G401.6 (cell line): ENCODE measurements around the gene ANKDD1A.

ENCODE experiments used
- FAIRE-seq: peaks from 2 replicates; lab custom pipeline; 2012; peaks lifted over from hg19 to GRCh38; lab: Jason Lieb, UNC

Gene ANKDD1A

DNA sequence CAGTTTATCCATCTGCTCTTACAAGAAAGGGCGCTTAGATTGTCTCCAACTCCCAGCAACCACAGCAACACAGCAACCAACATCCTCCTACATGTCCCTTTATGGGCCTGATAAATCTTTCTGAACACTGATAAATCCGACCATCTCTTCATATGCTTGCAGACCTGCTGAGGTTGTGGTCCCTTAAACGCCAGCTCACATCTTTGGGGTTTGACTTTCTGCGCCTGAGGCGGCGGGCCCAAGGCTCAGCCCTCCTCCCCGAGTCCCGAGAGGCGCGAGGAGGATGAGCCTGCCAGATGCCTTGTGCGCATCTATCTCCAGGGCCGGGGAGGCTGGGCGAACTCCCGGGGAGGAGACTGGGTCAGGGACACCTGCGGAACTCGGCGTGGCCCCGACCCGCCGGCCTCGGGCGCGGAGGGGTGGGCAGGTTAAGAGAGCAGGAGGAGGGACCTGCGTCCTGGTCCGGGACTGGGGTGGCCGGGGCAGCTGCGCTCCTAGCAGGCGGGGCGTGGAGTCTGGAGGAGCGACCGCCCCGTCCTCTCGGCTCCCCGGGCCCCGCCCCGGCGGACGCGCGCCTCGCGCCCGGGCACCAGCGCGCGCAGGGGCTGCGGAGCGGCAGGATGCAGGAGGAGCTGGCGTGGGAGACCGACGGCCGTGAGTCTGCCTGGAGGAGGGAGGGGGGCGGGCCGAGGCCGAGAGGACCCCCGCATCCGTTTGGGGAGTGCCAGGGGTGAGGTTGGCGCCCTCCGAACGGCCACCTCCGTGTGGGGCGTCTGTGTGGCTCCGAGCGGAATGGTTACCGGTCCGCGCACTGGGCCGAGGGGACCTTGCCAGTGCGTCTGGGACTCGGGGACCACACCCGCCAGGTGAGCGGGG, at the start of gene ANKDD1A:
Gene ANKDD1A (plus strand): TSS at position 592 of the 876 bp plus-strand sequence. CDS start 29 bp downstream, at position 621.
- FAIRE-seq: no peak

DNA sequence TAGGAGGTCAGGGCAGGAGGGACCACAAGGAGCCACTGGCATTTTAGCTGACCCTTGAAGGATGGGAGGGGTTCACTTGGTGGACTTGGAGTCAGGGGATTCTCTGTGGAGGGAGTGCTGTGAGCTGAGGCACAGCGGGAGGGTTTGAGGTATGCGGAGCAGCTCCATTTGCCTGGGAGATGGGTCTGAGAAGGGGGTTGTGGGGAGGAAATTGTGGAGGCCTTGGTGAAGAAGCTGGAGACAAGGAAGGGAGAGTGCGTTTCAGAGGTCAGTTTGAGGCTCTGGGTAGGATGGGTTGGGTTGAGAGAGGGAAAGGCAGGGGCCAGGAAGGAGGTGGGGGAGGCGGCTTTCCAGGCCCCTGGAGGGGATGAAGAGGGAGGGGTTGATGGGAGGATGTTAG, 49.7 kb upstream of the ANKDD1A start:
- FAIRE-seq: no peak

DNA sequence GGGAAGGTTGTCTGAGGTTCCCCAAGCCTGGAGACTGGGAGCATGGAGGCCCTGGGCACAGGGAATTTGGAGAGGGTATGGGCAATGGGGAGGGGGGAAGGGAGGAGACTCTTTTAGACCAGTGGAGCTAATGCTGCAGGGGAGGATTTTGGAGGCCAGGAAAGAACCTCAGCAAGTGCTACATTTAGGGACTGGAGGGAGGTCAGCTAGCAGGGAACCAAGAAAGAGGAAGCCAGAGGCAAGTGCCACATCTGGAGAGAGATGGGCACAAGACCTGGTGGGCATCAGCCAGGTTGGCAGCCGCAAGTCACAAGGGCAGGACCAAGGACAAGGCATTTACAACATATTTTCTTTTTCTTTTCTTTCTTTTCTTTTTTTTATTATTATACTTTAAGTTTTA, 49.3 kb upstream of the ANKDD1A start:
- FAIRE-seq: no peak

DNA sequence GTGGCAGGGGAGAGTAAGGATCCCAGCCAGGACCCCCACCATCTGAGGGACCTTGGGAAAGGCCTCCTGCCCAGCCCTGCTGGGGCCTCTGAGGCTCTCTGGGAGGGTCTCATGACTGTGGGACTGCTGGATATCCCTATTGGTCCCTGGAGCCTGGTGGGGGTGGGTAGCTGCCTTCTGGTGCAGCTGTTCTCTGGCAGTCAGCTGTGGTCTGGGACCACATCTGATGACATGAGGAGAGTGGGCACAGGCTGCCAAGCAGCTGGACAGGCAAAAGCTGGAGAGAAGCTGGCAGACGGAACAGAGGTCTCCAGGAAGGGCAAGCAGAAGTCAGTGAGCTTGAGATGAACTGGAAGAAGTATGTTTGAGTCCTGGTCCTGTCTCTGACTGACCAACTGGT, 47.6 kb upstream of the ANKDD1A start:
- no peak for FAIRE-seq

DNA sequence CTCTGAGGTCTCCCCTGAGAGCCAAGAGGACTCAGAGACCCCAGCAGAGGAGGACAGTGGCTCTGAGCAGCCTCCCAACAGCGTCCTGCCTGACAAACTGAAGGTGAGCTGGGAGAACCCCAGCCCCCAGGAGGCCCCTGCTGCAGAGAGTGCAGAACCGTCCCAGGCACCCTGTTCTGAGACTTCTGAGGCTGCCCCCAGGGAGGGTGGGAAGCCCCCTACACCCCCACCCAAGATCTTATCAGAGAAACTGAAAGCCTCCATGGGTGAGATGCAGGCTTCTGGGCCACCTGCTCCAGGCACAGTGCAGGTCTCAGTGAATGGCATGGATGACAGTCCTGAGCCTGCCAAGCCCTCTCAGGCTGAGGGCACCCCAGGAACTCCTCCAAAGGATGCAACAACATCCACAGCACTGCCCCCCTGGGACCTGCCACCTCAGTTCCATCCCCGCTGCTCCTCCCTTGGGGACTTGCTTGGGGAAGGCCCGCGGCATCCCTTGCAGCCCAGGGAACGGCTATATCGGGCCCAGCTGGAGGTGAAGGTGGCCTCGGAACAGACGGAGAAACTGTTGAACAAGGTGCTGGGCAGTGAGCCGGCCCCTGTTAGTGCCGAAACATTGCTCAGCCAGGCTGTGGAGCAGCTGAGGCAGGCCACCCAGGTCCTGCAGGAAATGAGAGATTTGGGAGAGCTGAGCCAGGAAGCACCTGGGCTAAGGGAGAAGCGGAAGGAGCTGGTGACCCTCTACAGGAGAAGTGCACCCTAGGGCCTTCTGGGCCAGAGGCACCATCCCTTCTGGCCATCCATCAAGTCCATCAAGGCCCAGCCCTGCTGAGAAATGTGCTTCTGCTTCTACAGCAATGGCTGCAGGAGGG, 46.3 kb upstream of the ANKDD1A start:
- FAIRE-seq: no peak

DNA sequence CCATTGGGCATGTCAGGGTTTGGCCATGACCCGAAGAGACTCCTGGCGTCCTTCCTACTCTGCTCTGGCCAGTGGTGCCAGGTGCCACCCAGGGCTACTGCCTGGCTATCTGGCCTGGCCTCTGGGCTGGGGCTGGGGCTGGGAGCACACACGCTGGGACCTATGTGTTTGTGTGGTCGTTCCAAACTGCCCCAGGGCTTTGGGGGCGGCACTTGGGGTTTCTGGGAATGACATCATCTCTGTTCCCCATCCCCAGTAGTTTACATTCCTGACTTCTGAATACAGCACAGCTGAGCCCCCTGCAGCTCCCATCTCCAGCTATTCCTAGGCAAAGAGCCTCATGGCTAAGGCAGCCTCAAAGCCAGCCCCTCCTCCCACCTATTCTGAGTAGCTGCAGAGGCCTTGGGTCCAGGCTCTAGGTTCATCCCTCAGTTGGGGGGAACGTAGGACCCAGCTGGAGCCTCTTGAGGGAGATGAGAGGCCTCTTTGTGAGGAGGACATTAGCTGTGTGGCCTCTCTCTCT, 45.6 kb upstream of the ANKDD1A start:
- no peak for FAIRE-seq

DNA sequence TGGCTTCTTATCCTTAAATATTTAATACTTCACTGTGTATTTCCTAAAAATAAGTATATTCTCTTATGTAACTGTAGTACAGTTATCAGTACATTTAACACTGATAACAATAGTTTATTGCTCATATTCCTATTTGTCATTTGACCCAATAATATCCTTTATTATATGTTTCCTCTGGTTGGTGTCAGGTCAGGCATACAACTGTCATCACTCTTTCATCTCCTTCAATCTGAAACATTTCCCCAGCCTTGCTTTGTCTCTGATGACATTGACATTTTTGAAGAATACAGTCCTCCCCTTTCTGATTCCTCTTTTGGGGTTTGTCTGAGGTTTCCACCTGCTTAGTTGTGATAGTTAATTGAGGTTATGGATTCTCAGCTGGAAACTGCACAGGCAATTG, 42.2 kb upstream of the ANKDD1A start:
- FAIRE-seq: no peak

DNA sequence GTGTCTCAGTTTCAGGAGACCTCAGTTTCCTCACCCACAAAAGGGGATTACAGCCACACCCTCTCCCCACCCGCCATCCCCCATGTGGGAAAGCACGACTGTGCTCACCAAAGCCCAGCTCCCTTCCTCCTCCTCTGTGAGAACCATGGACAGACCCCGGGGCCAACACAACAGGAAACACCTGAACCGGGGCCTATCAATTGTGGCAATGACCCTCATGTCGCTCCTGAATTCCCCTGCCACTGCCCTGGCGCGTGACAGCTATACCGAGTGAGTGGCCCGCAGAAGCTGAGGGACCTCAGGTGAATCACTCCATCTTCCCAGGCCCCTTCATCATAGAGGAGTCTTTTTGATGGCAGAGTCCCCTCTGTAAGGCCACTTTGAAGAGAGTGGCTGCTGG, 41.3 kb upstream of the ANKDD1A start:
- no peak for FAIRE-seq

DNA sequence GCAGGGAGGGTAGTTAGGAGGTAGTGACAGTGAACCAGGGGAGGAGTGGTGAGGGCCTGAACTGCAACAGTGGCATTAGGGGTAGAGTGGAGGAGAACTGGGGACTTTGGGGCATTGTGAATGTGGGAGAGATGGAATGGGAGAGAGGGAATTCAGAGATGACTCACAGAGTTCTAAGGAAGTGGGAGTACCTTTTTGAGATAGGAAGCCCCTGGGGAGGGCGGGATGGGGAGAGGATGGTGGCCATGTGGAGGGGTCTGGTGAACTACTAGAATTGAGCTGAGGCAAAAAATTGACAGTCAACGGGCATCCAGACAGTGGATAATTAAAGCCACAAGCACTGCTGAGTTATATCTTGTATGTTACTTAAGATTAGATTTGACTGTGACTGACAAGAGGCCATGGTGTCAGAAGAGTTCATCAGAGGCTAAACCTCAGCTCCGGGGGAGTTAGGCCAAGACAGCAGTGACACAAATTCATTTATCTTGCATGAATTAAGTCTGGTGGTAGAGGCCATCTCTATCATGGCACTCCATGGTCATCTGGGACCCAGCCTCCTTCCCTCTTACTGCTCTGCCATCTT, 36.0 kb upstream of the ANKDD1A start:
- FAIRE-seq: no peak

DNA sequence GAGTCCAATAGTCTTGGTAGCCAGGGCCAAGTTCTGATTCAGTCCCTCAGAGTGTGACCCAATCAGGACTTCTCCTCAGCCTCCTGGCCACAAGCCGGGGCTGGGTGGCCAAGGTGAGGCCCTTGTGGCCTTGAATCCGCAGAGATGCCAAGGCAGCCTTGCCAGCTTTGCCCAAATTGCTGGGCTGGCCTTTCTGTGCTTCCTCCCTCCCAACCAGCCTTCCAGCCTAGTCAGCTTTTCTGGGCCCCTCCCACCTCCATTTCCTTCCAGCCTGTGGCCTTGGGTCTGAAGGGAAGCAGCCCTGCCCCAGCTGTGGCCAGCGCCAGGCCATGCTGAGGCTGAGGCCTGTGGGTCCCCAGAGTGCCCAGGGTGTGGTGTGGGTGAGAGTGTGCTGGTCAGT, 34.3 kb upstream of the ANKDD1A start:
- no peak for FAIRE-seq

DNA sequence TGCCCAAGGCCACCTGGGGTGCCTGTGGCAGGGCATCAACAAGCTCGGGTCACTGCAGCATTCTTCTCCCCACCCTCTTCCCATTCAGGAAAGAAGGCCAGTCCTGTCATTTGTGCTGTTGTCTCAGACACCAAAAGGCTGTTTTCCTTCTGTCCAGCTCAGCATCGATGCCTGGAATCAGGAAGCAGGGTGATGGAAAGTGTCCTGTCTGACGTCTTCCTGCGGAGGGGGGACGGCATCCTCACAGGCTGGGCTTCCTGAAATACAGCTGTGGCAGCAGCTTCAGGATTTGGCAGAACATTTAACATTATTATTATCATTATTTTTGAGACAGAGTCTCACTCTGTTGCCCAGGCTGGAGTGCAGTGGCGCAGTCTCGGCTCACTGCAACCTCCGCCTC, 33.0 kb upstream of the ANKDD1A start:
- no peak for FAIRE-seq

DNA sequence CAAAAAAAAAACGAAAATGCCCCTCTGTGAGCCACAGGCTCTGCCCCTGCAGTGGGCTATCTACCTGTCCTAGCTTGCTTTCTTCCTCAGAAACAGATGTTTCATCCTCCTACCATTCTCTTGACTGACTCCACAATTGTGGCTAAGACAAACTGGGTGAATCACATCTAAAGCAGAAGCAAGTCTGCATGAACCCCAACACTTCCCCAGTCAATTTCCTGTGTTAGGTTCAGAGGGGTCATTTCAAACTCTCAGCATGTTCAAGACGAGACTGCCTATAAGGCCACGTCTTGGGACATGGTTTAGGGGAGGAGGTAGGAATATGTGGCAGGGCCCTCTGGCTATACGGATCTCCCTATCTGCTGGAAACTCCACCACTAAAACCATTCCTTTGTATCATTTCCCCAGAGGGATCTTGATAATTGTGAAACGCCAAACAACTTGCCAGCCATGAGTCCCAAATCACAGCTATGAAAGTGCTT, 28.6 kb upstream of the ANKDD1A start:
- no peak for FAIRE-seq

DNA sequence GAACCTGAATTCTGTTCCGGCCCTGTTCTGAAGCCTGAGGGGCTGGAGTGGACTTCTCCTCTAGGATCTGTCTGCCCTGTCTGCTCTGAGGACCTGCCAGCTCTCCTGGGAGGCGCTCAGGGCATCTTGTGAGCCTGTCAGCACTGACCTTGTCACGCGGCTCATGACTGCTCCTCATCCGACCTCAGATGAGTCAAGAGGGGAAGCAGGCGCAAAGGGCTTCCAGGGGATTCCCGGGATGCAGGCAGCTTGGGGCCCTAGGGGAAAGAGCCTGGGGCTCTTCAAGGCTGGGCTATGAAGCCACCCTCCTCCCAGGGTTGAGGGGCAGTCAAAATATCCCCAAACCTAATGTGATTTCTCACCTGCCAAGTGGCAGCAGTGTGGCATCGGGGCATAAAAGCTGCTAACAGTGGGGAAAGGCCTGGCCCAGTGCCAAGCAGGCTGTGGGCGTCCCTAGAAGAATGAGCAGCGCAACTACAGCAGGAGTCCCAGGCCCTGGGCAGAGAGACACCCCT, 27.6 kb upstream of the ANKDD1A start:
- FAIRE-seq: peak; percentile 73

DNA sequence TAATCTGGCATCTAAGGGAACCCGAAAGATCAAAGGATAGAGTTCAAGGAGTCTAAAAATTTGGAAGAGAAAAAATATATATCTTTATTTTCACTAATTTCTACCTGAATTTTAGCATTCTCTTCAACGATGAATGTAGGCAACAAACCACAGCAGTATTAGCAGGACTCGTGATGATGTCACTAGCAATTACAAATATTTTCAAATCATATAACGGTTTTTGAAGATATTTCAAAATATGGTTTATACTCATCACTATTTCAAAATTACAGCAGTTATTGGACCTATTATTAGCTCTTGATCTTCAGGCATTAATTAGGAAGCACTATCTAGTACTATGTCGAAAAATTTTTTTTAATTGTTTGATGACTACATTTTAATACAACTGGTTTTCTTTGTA, 27.0 kb upstream of the ANKDD1A start:
- peak; percentile 25 for FAIRE-seq

DNA sequence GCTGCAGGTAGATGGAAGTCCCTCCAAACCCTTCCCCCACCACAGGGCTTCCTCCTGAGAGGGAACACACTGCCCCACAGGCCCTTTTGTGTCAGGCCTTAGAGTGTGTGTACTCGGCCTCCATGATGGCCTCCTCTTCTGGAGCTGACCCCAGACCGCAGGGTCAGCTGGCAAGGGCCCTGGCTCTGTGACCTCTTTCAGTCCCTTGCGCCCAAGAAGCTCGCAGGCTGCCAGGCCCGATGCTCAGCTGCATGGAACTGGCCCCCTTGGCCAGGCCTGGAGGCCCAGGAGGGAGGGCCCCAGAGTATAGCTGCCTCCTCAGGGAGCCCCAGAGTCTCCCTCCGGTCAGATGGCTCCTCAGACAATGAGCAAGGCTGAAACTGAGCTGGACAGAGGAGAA, 23.4 kb upstream of the ANKDD1A start:
- no peak for FAIRE-seq

DNA sequence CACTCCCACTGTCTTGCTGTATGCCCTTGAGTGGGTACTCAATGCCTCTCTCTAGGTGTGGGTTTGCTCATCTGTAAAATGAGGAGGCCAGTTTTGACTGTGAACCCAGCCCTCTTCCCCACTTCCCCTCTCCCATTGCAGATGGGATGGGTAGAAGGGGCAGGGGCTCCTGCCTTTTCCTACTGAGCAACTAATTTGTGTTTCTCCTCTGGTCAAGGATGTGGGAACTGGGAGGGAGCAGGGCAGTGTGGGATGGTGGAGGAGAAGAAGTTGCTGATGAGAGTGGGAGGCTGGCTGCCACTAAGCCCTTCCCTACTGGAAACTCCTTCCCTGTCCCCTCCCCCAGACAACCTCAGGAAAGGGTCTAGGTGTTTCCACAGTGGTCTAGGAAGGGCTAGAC, 20.1 kb upstream of the ANKDD1A start:
- no peak for FAIRE-seq

DNA sequence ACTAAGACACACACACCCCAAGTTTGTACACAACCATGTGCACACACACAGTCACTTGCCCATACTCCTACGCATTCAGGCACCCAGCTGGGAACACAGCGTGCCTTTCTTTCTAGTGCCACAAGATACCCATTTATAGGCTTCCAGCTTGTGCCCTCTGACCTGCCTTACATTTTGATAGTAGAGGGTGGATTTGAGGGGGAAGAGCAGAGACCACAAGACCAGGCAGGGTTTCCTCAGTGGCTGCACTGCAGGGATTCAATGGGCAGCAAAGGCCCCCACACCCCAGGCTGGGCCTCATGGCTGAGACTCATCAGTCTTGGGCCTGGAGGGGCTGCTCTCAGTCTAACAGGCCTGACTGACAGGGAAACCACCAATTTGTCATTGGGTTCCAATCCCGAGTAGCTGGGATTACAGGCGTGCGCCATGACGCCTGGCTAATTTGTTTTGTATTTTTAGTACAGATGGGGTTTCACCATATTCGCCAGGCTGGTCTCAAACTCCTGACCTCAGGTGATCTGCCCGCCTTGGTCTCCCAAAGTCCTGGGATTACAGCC, 18.8 kb upstream of the ANKDD1A start:
- no peak for FAIRE-seq

DNA sequence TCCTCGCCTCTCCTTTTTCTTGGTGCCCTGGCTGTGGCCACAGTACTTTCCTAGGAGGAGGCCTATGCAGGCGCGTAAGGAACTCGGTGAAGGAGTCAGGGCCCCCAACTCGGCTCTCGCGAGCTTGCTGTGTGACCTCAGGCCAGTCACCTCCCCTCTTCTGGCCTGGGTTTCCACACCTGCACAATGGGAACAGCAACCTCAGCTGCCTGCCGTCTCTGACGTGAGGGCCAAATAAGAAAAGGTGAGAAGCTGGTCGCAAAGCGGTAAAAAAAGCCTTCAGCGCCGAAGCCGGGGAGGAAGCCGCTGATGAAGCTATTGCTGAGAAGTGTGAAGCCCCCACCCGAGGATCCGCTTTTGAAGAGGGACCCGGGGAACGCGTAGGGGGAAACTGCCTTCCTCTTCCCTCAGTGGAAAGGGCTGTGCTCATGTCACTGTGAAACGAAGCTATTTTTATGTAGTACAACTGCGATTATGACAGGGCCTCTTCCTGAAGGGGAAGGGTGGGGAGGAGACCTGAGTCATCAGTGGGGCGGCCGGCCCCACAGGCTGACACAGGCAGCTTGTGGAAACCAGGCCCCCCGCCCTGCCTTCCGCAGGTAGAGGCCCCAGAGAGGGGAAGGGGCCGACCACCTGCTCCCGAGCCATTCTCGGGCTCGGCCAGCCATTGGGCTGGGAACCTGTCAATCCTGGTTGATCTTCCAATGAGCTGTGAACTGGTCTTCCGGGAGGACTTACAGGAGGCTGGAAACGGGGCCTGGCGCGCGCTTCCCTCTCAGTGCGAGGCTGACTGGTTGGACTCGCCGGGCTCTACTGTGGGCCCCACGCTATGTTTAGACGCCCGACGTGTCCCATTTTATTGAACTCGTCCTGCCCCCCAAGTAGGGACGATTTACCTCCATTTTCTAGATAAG, 18.0 kb upstream of the ANKDD1A start:
- no peak for FAIRE-seq

DNA sequence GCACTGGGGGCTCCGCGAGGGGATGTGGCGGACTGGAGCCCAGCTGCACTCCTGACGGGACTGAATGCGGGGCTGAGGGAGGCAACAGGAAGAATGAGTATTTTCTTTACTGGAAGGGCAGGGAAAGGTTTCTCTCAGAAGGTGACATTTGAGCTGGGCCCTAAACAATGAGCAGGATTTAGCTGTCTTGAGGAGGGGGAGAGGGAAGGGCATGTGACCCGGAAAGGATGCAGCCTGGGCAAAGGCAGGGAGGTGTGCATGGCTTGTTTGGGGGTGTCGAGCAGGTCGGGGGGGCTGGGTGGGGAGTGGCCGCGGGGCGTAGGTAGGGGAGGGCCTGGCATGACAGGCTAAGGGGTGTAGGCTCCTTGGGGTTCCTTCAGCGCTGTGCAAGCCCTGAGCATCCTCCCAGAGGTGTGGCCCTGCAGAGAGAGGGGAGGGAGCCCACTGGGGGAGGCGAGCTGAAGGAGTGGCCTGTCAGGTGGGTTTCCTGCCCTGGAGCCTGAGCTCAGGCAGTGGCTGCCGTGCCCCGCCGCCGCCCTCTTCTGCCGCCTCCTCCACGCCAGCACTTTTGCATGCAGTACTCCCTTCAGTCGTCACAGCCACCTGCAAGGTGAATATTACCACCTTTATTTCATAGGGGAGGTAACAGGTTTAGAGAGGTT, 17.2 kb upstream of the ANKDD1A start:
- no peak for FAIRE-seq

DNA sequence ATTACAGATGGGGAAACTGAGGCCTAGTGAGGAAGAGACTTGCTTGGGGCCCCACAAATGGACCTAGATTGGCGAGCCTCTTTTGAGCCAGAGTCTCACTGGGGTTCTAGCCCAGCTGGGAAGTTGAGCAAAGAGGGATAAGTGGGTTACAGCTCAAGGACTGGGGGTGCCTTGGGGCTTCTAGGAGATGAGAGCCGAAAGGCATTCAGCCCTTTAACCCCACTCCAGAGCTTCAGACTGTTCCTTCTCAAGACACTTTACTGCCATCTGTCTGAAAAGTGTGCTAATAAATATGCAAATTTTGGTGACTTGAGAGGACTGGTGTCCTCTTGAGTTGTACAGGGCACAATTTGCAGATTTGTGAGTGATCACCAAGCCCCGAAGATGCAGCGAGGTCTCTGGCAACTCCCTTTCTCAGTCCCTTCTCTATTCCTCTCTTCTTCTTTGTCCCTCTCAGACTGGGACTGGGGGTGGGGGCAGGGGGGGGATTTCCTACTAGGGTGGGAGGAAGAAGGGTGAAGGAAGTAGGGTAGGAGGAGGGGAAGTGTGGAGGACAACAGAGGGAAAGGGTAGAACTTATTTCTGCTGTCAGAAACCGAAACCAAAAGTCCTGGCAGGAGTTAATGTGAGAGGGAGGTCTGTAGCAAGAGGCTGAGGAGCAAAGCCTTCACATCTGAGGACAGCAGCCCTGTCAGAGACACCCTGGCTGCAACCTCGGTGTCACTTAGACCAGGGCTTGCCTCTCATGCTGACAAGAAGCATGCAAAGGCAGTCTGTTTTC, 16.2 kb upstream of the ANKDD1A start:
- no peak for FAIRE-seq
